GM10266 (cell line): ENCODE results near the gene CLNK.

Source experiments
- DNase-seq: peaks from one replicate; pipeline ENCODE4 v3.0.0; 2012; ENCODE audit errors: extremely low spot score
- TF ChIP-seq, protein P1 (sequence below): IDR thresholded peaks from 2 replicates; pipeline ENCODE4 v1.5.1; 2012; ENCODE audit warnings: mild to moderate bottlenecking, low read depth; ENCODE audit not compliant: control insufficient read depth, insufficient read depth; ENCODE audit errors: missing control alignments

The CLNK gene

DNA sequence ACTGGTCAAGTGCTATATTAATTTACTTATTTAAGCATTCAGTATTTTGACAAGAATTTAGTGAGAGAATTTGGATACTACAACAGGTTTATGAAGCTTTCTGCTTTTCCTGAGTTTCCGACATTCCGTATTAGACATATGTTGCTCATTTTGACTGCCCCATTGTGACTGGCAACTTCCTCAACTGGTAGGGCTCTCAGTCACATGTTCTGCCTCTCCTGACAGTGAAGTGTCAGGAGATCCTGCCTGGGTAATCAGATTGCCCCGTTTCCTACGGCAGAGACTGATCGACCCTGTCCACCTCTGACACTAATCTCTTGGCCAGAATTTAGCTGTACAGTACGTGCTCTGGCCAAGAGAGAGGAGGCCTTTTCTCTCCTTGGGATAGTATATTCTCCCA lies 49.5 kb downstream of the CLNK start:
- TF ChIP-seq, protein P1, sequence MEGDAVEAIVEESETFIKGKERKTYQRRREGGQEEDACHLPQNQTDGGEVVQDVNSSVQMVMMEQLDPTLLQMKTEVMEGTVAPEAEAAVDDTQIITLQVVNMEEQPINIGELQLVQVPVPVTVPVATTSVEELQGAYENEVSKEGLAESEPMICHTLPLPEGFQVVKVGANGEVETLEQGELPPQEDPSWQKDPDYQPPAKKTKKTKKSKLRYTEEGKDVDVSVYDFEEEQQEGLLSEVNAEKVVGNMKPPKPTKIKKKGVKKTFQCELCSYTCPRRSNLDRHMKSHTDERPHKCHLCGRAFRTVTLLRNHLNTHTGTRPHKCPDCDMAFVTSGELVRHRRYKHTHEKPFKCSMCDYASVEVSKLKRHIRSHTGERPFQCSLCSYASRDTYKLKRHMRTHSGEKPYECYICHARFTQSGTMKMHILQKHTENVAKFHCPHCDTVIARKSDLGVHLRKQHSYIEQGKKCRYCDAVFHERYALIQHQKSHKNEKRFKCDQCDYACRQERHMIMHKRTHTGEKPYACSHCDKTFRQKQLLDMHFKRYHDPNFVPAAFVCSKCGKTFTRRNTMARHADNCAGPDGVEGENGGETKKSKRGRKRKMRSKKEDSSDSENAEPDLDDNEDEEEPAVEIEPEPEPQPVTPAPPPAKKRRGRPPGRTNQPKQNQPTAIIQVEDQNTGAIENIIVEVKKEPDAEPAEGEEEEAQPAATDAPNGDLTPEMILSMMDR, result no peak
- no peak for DNase-seq

- TF ChIP-seq, protein P1, result no peak
- DNase-seq, result peak; percentile 45
These were observed 55.2 kb downstream of the CLNK start for GRCh38 chr4:10629394-10629793.

GRCh38 chr4:10625131-10625530 lies 59.4 kb downstream of the CLNK start:
- TF ChIP-seq, protein P1, result no peak
- DNase-seq, result no peak

DNA sequence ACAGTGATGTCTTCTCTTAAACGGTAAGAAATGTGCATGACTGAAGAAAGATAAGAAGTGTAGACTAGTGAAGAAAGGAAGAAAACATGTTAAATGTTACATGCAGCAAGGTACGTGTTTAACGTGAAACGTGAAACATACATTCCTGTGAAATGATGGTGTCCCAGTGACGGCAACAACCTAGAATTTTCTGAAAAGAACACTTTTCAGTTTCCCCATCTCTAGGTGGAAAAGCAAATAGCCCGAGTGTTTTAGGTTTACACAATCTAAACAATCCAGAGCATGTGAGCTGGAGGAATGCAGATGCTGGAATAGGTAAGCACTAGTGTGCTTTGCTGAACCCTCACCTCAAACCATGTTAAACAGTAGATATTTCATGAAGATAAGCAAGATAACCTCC lies 60.7 kb downstream of the CLNK start:
- TF ChIP-seq, protein P1, result no peak
- no peak for DNase-seq

DNA sequence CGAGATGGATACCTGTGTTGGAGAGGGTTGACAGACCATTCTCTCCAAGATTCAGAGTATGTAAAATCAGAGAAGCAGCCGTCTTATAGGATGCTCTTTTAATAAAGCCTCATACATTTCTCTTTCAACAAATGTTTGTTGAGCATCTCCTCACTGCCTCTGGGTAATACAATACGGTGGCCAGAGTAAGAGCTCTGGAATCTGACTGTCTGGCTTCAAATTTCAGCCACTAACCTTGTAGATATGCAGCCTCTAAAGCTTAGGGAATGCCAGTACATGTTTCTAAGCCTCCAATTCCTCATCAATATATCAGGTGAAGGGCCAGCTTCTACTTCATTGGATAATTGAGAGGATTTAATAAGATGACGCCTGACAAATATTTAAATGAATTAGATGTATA lies 61.3 kb downstream of the CLNK start:
- TF ChIP-seq, protein P1, result no peak
- DNase-seq, result no peak

DNA sequence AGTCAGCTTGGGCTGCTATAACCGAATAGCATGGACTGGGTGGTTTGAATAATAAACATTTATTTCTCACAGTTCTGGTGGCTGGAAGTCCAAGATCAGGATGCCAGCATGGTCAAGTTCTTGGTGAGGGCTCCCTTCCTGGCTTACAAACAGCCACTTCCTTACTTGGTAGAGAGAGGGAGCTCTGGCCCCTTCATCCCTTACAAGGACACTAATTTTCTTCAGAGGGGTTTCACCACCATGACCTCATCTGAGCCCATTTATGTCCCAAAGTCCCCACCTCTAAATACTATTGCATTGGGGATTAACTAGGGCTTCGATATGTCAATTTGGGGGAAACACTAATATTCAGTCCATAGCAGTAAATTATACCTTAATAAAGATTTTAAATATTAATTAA lies 61.8 kb downstream of the CLNK start:
- TF ChIP-seq, protein P1, result peak; percentile 67
- DNase-seq, result peak; percentile 46

DNA sequence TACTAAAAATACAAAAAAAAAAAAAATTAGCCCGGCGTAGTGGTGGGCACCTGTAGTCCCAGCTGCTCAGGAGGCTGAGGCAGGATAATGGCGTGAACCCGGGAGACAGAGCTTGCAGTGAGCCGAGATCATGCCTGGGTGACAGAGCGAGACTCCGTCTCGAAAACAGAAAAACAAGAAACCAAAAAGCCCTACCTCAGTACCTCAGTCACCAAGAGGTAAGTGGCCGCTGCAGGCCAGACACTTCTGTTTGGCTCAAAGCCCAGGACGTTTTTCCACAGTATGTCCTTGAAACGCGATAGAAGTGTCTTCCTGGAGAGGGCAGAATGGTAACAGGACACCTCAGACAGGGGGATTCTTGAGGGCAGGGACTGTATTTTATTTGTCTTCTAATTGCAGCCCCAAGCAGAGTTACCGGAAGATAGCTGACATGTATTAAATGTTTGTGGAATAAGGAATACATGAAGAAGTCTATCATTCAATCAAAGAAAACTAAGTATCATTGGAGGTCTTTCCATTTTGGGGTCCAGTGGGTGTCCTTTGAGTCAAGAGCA lies 63.6 kb downstream of the CLNK start:
- TF ChIP-seq, protein P1, result no peak
- no peak for DNase-seq
